Caco-2 (cell line): ENCODE measurements around the gene PRX. TPM values are rescaled to one million over a fixed set of nuclear protein-coding genes. Genes with fewer than 3 reads are reported as not detected.
"Not testable (repeated sequence)": the region's sequence is repeated elsewhere in the genome, so short reads cannot be mapped to it uniquely, and the experiment has no call there.

Source experiments
- BruUV-seq: library from RNA; stranded (reverse); fragments of 400-500 nt; replicated peaks from 2 replicates; lab custom pipeline; 2021; lab: Mats Ljungman, UMichigan
- CTCF ChIA-PET: fragments of 300-600 bp; sonication (Branson Sonifier 250); formaldehyde crosslinking; loops from one replicate; lab custom pipeline; 2022; ENCODE audit warnings: antibody characterized with exemption; lab: Charles Lee
- POLR2A ChIA-PET: fragments of 300-600 bp; sonication (Branson Sonifier 250); formaldehyde crosslinking; loops from one replicate; lab custom pipeline; 2022; ENCODE audit warnings: antibody characterized with exemption; lab: Charles Lee
- DNase-seq, 2 experiments: peaks; one replicate each; pipeline versions ENCODE4 v3.0.0 to v3.0.0-alpha.2; 2020 to 2022
- H3K27me3 ChIP-seq: replicated peaks from 2 replicates; pipeline ENCODE4 v1.6.0; 2011; ENCODE audit warnings: low read length; ENCODE audit not compliant: control insufficient read depth, insufficient read depth
- H3K36me3 ChIP-seq: 2 replicates; pipeline ENCODE4 v1.5.1; 2011; ENCODE audit warnings: low read length; ENCODE audit not compliant: control insufficient read depth, insufficient read depth
- H3K4me1 ChIP-seq: fragments of 250-450 bp; sonication (Bioruptor Pico); 2 replicates; pipeline ENCODE4 v1.5.1; 2020; ENCODE audit warnings: mild to moderate bottlenecking
- H3K4me3 ChIP-seq: 2 replicates; pipeline ENCODE4 v1.5.1; 2011; ENCODE audit warnings: low read depth, mild to moderate bottlenecking, control low read depth, low read length
- H3K9me3 ChIP-seq: fragments of 250-450 bp; sonication (Bioruptor Pico); 2 replicates; pipeline ENCODE4 v1.5.1; 2020; ENCODE audit warnings: mild to moderate bottlenecking, moderate library complexity
- H3K27ac Mint-ChIP-seq: one replicate; pipeline ENCODE4 v1.8.0; 2022; ENCODE audit warnings: mixed read lengths; ENCODE audit not compliant: unreplicated experiment
- H3K27me3 Mint-ChIP-seq: one replicate; pipeline ENCODE4 v1.8.0; 2022; ENCODE audit warnings: mixed read lengths; ENCODE audit not compliant: insufficient read depth, unreplicated experiment
- H3K36me3 Mint-ChIP-seq: one replicate; pipeline ENCODE4 v1.8.0; 2022; ENCODE audit warnings: mild to moderate bottlenecking, mixed read lengths; ENCODE audit not compliant: insufficient read depth, unreplicated experiment
- H3K4me1 Mint-ChIP-seq: one replicate; pipeline ENCODE4 v1.8.0; 2022; ENCODE audit warnings: low read depth, mixed read lengths; ENCODE audit not compliant: unreplicated experiment
- H3K4me3 Mint-ChIP-seq: one replicate; pipeline ENCODE4 v1.8.0; 2022; ENCODE audit warnings: mild to moderate bottlenecking, moderate library complexity, mixed read lengths; ENCODE audit not compliant: unreplicated experiment
- H3K9me3 Mint-ChIP-seq: one replicate; pipeline ENCODE4 v1.8.0; 2022; ENCODE audit warnings: mixed read lengths; ENCODE audit not compliant: unreplicated experiment
- CTCF ChIP-seq, 2 experiments: fragments of 200-600 bp in 1 of 2; IDR thresholded peaks; 1 replicate in 1 of 2; 2 replicates in 1 of 2; pipeline versions ENCODE4 v1.5.1 to v1.8.0; 2011 to 2022; ENCODE audit warnings: antibody characterized with exemption in 1 of 2, control low read depth in 1 of 2, inconsistent platforms in 1 of 2, low read depth in 1 of 2, low read length in 1 of 2, mild to moderate bottlenecking in 1 of 2, moderate library complexity in 1 of 2; ENCODE audit not compliant: insufficient read depth in 1 of 2, severe bottlenecking in 1 of 2, unreplicated experiment in 1 of 2
- intact Hi-C: fragments of 100-400 bp; cut with micrococcal nuclease; formaldehyde crosslinking; loops from one replicate; pipeline ENCODE4 v1.10.0; 2022; ENCODE audit not compliant: unreplicated experiment
- total RNA-seq: library from RNA; stranded (reverse); gene quantifications from 2 replicates; pipeline ENCODE4 v1.2.3, GENCODE V29; 2022

Gene PRX
- total RNA-seq, 1 experiment from 2014 or later = 2.5 TPM

DNA sequence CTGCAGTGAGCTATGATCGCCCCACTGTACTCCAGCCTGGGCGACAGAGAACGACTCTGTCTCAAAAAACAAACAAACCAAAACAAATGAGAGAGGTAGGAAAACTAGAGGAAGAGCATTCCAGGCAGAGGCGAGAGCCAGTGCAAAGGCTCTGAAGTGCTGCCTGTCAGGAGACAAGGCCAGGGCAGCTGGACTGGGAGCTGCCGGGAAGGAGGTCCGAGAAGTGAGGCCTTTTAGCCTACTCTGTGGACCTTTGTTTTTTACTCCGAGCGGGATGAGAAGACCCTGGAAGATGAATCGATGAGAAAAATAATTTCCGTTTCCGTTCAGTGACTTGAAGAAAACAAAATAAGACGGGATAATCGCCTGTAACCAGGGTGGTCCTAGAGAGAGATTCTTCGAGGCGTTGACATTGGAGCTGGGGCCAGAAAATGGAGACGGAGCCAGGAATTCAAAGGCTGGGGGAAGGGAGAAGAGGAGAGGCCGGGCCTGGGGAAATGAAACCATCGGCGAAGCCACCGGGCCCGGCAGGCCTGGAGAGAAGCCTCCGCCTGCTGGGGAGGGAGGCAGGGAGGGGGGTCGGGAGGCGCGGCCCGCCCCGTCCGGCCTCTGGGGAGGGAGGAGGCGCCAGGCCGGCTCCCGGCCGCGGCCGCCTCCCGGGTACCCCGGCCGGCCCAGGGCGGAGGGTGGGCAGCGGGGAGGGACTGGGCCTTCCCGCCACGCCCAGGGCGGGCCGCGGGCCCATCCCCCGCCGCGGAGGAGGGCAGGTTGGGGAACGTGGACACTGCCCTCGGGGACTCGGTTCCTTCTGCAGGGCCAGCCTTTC is 20.4 kb upstream of the PRX start:
- TF ChIP-seq CTCF (IDR thresholded peaks at IDR 0.05; ENCODE audit: insufficient read depth in 1 of 2, low read depth in 1 of 2, low read length in 1 of 2, severe bottlenecking in 1 of 2, unreplicated experiment in 1 of 2) = no peak
- CTCF ChIA-PET = interaction anchor here (0.6 to 2.1 kb wide), 5 partner anchors 9 to 1137 kb away, joined by 3 to 16 read pairs (median 5); partner anchors contain the start of gene IFNL1
- Mint-ChIP-seq H3K4me3 (peak overlapping the region; percentile 83), H3K27me3 (no peaks in the 10 kb centered on the region), H3K9me3 (no peaks in the 10 kb centered on the region), H3K27ac (peak overlapping the region; percentile 97), H3K4me1 (peaks cover 8% of the 10 kb centered on the region), H3K36me3 (peaks cover 28% of the 10 kb centered on the region)
- POLR2A ChIA-PET = interaction anchor here (0.6 to 2.5 kb wide), 7 partner anchors 9 to 358 kb away, joined by 3 to 56 read pairs (median 7); partner anchors contain the start of genes BLVRB and C19orf47
- peaks cover 16% of the 10 kb centered on the region for H3K4me1 ChIP-seq
- no peaks in the 10 kb centered on the region for H3K36me3 ChIP-seq
- no peaks in the 10 kb centered on the region for H3K9me3 ChIP-seq
- no peaks in the 10 kb centered on the region for H3K27me3 ChIP-seq
- intact Hi-C loops = loop anchor here (1.0 kb wide), 1 partner anchor 10 kb away; no protein-coding TSS in a partner anchor
- TSS peak; percentile 99 for BruUV-seq
- peak; percentile 92 for DNase-seq
- peak overlapping the region; percentile 29 for H3K4me3 ChIP-seq

- Mint-ChIP-seq H3K36me3 (peaks cover 21% of the 10 kb centered on the region), H3K4me3 (peak overlapping the region; percentile 83), H3K27ac (peak overlapping the region; percentile 97)
- DNase-seq, H3K9me3 ChIP-seq, H3K36me3 ChIP-seq, BruUV-seq, H3K4me1 Mint-ChIP-seq, H3K9me3 Mint-ChIP-seq, H3K27me3 ChIP-seq, H3K27me3 Mint-ChIP-seq: not testable (repeated sequence)
- intact Hi-C loops = loop anchor here (1.0 kb wide), 1 partner anchor 11 kb away; no protein-coding TSS in a partner anchor
- ChIA-PET POLR2A (interaction anchor here (0.6 to 2.5 kb wide), 5 partner anchors 10 to 359 kb away, joined by 3 to 56 read pairs (median 12); no protein-coding TSS in a partner anchor), CTCF (interaction anchor here (0.6 to 2.1 kb wide), 6 partner anchors 10 to 1136 kb away, joined by 3 to 16 read pairs (median 4); partner anchors contain the start of gene IFNL1)
- Histone ChIP-seq H3K4me3 (peak overlapping the region; percentile 22; the same call in 1 of the 2 replicates), H3K4me1 (peaks cover 16% of the 10 kb centered on the region)
Measured at GRCh38 chr19:40432760-40433159, 19.6 kb upstream of the PRX start.

- Histone ChIP-seq H3K27me3 (no peaks in the 10 kb centered on the region), H3K9me3 (no peaks in the 10 kb centered on the region), H3K4me3 (no peak overlapping the region), H3K4me1 (peaks cover 16% of the 10 kb centered on the region), H3K36me3 (no peaks in the 10 kb centered on the region)
- ChIA-PET CTCF (no interaction called here), POLR2A (no interaction called here)
- Mint-ChIP-seq H3K27ac (no peak overlapping the region), H3K4me1 (peaks cover 8% of the 10 kb centered on the region), H3K9me3 (no peaks in the 10 kb centered on the region), H3K36me3 (peaks cover 18% of the 10 kb centered on the region), H3K27me3 (no peaks in the 10 kb centered on the region), H3K4me3 (peak overlapping the region; percentile 37)
- no peak for TF ChIP-seq CTCF (IDR thresholded peaks at IDR 0.05; ENCODE audit: insufficient read depth in 1 of 2, low read depth in 1 of 2, low read length in 1 of 2, severe bottlenecking in 1 of 2, unreplicated experiment in 1 of 2)
- DNase-seq = no peak
- intact Hi-C loops = no loop called here
- no TSS peak for BruUV-seq
Measured at GRCh38 chr19:40431698-40432097, 18.5 kb upstream of the PRX start.

DNA sequence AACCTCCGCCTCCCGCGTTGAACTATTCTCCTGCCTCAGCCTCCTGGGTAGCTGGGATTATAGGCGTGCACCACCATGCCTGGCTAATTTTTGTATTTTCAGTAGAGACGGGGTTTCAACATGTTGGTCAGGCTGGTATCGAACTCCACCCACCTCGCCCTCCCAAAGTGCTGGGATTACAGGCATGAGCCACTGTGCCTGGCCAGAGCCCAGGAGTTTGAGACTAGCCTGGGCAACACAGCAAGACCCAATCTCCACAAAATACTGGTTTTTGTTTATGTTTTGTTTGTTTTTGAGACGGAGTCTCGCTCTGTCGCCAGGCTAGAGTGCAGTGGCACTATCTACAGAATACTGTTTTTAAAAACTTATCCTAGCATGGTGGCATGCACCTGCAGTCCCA is 17.1 kb upstream of the PRX start:
- H3K4me1 ChIP-seq = peaks cover 16% of the 10 kb centered on the region
- H3K9me3 ChIP-seq, H3K27me3 ChIP-seq, H3K4me3 Mint-ChIP-seq, DNase-seq, H3K9me3 Mint-ChIP-seq, H3K36me3 ChIP-seq, H3K4me3 ChIP-seq, intact Hi-C loops, H3K27me3 Mint-ChIP-seq, BruUV-seq, H3K4me1 Mint-ChIP-seq, H3K27ac Mint-ChIP-seq: not testable (repeated sequence)
- CTCF ChIA-PET = interaction anchor here (0.7 kb wide), 1 partner anchor 245 kb away, joined by 6 read pairs; no protein-coding TSS in a partner anchor
- POLR2A ChIA-PET = interaction anchor here (0.6 to 0.7 kb wide), 2 partner anchors 10 to 296 kb away, joined by 5 to 13 read pairs; no protein-coding TSS in a partner anchor
- H3K36me3 Mint-ChIP-seq = peaks cover 20% of the 10 kb centered on the region

DNA sequence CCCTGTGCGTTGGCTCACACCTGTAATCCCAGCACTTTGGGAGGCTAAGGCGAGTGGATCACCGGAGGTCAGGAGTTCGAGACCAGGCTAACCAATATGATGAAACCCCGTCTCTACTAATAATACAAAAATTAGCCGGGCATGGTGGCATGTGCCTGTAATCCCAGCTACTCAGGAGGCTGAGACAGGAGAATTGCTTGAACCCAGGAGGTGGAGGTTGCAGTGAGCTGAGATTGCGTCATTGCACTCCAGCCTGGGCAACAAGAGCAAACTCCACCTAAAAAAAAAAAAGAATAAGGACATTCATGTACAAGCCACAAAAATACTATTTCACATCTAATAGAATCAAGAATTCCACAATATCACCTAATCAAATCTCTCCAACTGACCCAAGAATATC is 15.0 kb upstream of the PRX start:
- H3K9me3 Mint-ChIP-seq, intact Hi-C loops, H3K27ac Mint-ChIP-seq, H3K4me1 ChIP-seq, DNase-seq, H3K4me3 ChIP-seq, H3K9me3 ChIP-seq, H3K4me3 Mint-ChIP-seq, POLR2A ChIA-PET, H3K36me3 ChIP-seq, H3K4me1 Mint-ChIP-seq, H3K27me3 ChIP-seq, H3K27me3 Mint-ChIP-seq, CTCF ChIA-PET, BruUV-seq: not testable (repeated sequence)
- H3K36me3 Mint-ChIP-seq = peaks cover 19% of the 10 kb centered on the region
